Body of pancreas (tissue), 4 donors: Measurements from ENCODE around the gene TULP4.

Experiments used
- POLR2A ChIP-seq, 3 donors: fragments of 450-650 bp; IDR thresholded peaks; one replicate each; pipeline ENCODE4 v1.6.1; 2016; ENCODE audit warnings: antibody characterized with exemption in 3 of 3, mild to moderate bottlenecking in 2 of 3
- TF ChIP-seq, protein P1 (sequence below), 7 experiments: fragments of 450-650 bp in 4 of 7; fragments of 200-600 bp in 3 of 7; sonication (generic) in 3 of 7; IDR thresholded peaks; one replicate each; pipeline ENCODE4 v1.5.1; 2016 to 2019; ENCODE audit warnings: antibody characterized with exemption in 7 of 7

DNA sequence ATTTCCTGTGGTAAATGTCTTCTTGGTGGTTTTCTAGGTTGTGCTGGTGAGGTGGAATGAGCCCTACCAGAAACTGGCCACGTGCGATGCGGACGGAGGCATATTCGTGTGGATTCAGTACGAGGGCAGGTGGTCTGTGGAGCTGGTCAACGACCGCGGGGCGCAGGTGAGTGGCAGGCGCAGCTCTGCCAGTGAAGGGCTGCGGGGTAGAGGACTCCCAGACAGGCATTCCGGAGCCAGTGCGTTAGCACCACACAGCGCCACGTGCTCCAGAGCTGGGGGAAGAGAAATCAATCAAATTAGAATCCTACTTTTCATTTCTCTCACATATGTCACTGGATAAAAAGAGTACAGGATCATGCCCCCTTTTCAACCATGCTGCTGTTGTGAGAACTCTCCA, 100.8 kb downstream of the TULP4 start:
- TF ChIP-seq, protein P1, sequence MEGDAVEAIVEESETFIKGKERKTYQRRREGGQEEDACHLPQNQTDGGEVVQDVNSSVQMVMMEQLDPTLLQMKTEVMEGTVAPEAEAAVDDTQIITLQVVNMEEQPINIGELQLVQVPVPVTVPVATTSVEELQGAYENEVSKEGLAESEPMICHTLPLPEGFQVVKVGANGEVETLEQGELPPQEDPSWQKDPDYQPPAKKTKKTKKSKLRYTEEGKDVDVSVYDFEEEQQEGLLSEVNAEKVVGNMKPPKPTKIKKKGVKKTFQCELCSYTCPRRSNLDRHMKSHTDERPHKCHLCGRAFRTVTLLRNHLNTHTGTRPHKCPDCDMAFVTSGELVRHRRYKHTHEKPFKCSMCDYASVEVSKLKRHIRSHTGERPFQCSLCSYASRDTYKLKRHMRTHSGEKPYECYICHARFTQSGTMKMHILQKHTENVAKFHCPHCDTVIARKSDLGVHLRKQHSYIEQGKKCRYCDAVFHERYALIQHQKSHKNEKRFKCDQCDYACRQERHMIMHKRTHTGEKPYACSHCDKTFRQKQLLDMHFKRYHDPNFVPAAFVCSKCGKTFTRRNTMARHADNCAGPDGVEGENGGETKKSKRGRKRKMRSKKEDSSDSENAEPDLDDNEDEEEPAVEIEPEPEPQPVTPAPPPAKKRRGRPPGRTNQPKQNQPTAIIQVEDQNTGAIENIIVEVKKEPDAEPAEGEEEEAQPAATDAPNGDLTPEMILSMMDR (IDR thresholded peaks at IDR 0.05): no peak
- no peak for TF ChIP-seq POLR2A (IDR thresholded peaks at IDR 0.05)
